Occipital lobe (tissue), 2 donors: ENCODE results near the gene ATP2C2. TPM values are rescaled to one million over a fixed set of nuclear protein-coding genes. Genes with fewer than 3 reads are reported as not detected.
"Not testable (repeated sequence)": the region's sequence is repeated elsewhere in the genome, so short reads cannot be mapped to it uniquely, and the experiment has no call there.

Experiments used
- DNase-seq: peaks from one replicate; lab custom pipeline; 2025; lab: John Stamatoyannopoulos, UW
- total RNA-seq: library from RNA; depleted of rRNA; stranded (reverse); fragments of >200 nt; gene quantifications from one replicate; pipeline ENCODE4 v1.2.3, GENCODE V29; 2014

The ATP2C2 gene, protein sequence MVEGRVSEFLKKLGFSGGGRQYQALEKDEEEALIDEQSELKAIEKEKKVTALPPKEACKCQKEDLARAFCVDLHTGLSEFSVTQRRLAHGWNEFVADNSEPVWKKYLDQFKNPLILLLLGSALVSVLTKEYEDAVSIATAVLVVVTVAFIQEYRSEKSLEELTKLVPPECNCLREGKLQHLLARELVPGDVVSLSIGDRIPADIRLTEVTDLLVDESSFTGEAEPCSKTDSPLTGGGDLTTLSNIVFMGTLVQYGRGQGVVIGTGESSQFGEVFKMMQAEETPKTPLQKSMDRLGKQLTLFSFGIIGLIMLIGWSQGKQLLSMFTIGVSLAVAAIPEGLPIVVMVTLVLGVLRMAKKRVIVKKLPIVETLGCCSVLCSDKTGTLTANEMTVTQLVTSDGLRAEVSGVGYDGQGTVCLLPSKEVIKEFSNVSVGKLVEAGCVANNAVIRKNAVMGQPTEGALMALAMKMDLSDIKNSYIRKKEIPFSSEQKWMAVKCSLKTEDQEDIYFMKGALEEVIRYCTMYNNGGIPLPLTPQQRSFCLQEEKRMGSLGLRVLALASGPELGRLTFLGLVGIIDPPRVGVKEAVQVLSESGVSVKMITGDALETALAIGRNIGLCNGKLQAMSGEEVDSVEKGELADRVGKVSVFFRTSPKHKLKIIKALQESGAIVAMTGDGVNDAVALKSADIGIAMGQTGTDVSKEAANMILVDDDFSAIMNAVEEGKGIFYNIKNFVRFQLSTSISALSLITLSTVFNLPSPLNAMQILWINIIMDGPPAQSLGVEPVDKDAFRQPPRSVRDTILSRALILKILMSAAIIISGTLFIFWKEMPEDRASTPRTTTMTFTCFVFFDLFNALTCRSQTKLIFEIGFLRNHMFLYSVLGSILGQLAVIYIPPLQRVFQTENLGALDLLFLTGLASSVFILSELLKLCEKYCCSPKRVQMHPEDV
- 7.0 TPM for total RNA-seq

DNA sequence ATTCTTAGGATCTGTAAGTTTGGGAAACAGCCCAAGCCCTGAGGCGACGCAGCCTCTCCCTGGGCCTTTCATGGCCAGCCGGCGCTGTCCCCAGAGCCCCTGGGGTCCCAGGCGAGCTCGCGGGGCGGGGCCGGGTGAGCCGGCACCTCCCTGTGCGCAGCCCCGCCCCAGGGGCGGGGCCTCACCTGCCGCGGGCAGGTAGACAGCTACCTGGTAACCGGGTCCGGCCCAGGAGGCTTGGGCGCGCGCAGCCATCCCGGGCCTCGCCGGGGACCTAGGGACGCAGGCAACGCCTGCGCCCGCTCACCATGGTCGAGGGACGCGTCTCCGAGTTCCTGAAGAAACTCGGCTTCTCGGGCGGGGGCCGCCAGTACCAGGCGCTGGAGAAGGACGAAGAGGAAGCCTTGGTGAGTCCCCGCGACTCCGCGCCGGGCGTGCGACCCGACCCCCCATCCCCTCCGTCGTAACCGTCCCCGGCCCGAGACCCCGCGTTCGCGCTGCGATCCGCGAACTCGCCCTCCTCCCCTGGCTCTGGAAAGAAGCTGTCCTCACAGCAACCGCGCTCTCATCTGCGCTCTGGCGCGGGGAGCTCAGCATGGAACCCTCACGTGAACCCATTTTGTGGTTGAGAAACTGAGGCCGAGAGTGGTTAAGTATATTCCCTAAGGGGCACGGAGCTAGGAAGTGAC, at the start of gene ATP2C2:
ATP2C2 (plus strand) TSS at position 231 of the 689 bp plus-strand sequence; CDS start at position 309, 78 bp downstream.
- DNase-seq: no peak

DNA sequence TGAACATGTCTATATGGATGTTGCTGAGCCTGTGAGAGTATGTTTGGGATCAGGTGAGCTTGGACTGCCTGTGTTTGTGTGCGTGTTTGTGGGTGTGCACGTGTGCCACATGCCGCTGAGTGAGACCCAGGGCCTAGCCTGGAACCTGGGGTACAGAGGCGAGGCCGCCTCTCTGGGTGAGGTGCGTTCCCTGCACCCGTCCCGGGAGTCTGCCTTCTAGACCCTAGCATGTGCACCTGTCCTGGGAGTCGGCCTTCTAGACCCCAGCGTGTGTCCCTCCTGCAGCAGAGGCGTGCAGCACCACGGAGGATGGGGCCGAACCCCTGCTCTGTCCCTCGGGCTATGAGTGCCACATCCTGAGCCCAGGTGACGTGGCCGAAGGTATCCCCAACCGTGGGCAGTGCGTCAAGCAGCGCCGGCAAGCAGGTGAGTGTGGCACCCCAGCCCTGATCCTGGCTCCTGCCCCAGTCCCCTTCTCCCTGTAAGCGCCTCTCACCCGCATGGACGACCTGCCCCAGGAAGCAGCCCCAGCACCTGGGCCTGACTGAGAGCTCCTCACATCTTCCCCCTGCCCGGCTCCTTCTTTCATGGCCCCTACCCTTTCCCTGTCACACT, 49.1 kb upstream of the ATP2C2 start:
- no peak for DNase-seq

DNA sequence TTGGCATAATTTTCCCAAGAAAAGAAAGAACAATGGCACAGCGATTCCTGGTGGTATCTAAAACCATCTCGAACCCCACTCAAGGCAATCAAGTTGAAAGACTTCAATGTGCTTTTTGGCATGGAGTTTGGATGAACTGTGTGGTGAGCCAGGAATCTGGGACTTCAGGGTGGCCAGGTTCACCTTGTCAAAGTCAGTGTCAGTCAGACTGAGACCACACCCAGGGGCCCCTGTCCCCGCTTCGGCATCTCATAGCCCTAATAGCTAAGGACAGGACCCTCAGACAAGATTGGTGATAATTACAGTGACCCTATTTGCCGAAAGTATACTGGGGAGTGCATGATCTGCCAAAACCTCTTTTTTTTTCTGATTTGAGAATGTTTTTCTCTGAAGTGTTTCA, 47.8 kb upstream of the ATP2C2 start:
- DNase-seq: no peak

DNA sequence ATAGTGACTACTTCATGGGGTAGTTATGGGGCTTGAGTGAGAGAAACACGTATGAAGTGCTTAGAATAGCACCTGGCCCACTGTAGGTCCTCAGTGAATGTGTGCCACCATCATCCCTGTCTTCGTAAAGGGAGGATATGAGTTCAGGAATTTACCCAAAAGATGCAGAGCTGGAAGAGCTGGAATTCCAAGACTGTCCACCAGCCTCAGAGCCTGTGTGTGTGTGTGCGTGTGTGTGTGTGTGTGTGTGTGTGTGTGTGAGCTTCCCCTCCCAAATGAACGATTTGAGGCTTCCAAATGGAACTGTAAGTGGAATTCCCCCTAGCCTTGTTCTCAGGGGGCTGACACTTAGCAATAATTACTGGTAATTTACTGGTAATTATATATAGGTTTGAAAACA, 46.4 kb upstream of the ATP2C2 start:
- DNase-seq: no peak

DNA sequence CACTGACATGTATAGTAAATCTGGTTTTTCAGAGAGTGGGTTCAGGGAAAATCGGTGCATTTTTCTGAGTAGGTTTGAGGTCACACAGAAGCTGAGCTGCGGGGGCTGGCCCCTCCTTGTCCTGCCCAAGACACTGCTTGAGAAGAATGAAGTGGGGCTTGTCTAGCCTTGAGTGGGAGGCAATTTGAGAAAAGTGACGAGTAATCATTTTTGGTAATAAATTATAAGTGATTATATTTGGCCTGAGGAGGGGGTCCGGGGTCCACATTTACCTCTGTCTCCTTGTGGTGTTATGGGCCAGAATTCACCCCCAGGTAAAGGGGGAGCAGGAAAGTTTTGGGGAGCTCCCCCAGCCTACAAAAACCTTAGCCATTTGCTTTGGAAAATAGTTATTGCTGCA, 45.6 kb upstream of the ATP2C2 start:
- DNase-seq: no peak

DNA sequence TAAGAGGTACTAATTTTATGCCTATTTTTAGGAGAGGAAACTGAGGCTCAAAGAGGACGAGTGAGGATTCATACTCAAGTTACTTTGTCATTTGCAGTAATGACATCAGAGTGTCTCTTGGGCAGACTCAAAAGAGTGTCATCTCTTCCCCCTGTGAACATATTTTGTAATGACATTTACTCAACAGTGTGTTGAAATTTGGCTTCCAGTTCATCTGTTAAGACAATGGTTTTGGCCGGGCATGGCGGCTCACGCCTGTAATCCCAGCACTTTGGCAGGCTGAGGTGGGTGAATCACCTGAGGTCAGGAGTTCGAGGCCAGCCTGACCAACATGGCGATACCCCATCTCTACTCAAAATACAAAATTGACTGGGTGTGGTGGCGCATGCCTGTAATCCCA, 44.7 kb upstream of the ATP2C2 start:
- DNase-seq: no peak

DNA sequence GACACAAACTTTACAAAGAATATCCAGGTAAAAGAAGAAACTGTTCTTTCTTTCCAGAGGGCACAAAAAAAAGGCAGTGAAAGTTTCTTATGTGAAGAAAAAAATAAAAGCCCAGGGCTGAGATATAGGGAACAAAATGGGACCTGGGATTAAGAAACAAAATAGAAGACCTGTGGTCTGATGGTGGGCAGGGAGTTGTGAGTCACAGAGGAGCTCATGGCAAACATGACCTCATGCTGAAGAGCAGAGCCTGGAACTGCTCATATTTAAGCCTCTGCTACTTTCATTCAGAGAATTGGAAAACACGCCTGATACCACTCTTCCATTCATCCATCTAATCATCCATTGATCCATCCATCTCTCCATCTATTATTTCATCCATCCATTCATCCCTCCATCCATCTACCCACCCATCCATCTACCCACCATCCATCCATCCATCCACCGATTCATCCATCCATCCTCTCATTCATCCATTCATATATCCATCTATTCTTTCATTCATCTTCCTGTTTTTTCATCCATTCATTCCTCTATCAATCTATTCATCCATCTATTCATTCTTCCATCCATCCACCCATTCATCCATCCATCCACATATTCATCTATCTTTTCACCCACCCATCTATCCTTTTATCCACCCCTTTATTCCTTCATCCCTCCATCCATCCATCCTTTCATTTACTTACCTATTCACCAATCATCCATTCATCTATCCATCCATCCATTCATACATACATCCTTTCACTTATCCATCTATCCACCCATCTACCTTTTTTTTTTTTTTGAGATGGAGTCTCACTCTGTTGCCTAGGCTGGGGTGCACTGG, 43.7 kb upstream of the ATP2C2 start:
- no peak for DNase-seq

DNA sequence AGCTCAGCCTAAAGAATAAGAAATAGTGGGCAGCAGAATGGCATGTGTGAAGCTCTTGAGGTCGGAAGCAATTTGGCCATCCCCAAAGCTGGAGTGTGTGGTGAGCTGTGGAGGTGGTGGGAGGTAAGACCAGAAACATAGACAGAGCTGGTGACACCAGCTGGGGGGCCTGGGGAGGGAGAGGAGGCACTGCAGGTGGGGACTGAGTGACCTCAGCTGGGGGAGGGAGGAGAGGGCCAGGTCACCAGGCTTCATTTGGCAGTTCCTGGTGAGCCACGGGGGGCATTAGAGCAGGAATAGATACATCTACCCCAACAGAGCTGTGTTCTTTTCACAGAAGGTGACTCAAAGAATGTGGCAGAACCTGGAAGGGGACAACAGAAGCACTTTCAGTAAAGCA, 41.8 kb upstream of the ATP2C2 start:
- DNase-seq: no peak

DNA sequence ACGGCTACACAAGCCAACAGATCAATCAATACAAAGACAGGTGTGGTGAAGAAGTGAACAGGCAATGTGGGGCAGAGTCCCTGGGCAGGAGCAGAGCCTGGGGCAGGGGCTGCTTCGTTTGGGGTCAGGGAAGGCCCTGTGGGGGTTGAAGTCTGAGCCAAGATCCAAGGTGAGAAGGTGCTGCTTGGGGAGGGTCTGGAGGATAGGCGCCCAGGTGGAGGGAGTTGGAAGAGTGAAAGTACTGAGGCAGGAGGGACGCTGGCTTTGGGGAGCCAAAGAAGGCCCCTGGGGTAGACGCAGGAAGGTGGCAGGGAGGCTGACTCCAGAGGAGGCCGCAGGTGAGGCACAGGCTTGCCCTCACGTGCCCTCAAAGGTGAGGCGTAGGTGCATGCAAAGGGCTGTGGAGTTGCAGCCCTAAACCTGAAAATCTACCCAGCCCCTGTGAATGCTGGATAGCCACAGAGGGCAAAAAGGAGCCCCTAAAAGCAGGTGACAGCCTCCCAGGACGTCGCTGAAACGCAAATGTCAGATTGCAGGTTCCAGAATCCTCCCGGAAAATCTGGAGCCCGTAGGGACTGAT, 40.3 kb upstream of the ATP2C2 start:
- DNase-seq: no peak

DNA sequence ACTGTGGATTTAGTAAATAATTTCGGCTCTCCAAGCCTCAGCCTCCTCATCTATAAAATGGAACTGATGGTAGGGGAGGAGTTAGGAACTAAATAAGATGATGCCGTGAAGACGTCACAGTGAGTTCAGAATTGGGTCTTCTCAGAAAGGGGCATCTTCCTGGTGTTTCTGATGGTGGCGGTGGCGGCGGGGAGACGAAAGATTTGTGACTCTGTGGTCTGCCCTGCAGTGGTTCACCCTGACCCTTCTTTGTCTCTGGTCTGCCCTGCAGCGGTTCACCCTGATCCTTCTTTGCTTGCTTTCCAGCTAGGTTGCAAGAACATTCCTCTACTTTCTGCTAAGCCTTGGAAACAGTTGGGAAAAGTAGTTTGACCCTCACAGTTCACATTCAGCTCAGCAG, 39.3 kb upstream of the ATP2C2 start:
- DNase-seq: no peak

DNA sequence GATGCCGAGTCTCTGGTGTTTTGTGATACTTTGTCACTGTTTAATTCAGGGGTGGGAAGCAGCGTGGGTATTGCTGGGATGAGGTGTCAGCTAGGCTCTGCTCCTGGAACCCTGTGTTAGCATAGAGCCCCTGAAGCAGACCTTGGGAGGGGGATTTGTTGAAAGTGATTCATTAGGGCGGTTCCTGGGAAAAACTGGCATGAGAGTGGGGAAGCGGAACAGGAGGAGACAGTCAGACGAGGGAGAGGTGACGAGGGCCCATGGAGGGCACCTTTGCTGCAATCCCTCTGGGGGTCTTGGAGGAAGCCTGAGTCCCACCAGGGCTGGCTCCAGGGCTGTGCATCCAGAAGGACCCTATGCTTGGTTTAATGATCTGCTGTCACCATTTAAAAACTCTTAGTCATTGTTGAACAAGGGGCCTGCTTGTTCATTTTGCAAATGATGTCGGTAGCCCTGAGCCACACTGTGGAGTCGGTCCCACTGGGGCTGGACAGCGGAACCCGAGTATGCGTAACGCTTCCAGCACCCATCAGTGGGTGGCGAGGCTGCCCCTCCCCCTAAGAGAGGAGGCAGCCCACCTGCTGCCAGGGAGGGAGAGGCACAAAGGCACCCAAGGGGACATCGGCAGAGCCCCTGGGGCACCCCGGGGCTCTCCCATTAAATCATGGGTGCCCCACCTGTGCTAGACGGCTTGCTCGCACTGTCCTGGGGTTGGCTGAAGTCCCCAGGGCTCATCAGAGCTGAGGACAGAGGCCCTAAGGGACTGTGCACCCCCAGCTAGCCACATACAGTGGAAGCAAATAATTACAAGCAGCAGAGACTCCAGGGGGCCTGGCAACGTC, 38.3 kb upstream of the ATP2C2 start:
- DNase-seq: no peak

DNA sequence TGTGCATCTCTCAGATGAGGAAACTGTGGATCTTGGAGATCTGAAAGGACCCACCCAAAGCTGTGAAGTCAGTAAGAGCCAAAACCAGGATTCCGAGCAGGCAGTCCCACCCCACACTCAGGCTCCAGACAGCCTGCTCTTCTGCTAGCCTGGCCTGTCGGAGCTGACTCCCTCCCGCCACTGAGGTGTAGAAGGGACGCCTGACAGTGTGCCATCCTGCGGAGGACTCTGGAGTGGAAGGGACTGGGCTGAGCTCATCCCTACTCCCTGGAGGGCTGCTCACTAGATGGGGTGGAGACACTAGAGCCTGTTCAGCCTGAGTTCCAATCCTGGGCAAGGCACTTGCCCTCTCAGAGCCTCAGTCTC, 37.7 kb upstream of the ATP2C2 start:
- no peak for DNase-seq

DNA sequence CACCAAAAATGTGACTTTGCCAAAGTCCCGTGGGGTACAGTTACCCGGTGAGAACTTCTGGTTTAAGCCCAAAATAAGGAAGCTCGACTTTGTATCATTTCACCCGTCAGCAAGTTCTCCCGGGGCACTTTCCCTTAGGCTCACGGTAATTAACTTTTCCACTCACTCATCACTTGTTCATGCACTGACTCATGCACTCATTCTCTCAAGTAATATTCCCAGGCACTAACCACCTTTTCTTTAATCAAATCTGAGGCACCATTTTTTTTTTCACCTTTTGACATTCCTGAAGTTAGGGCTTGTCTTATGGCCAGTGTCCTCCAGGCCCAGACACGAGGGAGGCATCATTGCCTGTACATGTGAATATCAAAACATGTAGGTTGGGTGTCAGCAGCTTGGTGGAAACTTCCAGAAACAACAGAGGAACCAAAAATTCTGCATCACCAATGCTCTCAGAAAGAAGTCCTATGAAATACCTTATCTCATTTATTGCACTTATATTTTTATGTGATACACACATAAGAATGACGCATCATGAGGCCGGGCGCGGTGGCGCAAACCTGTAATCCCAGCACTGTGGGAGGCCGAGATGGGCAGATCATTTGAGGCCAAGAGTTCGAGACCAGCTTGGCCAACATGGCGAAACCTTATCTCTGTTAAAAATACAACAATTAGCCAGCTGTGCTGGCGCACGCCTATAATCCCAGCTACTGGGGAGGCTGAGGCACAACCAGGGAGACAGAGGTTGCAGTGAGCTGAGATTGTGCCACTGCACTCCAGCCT, 36.1 kb upstream of the ATP2C2 start:
- no peak for DNase-seq

DNA sequence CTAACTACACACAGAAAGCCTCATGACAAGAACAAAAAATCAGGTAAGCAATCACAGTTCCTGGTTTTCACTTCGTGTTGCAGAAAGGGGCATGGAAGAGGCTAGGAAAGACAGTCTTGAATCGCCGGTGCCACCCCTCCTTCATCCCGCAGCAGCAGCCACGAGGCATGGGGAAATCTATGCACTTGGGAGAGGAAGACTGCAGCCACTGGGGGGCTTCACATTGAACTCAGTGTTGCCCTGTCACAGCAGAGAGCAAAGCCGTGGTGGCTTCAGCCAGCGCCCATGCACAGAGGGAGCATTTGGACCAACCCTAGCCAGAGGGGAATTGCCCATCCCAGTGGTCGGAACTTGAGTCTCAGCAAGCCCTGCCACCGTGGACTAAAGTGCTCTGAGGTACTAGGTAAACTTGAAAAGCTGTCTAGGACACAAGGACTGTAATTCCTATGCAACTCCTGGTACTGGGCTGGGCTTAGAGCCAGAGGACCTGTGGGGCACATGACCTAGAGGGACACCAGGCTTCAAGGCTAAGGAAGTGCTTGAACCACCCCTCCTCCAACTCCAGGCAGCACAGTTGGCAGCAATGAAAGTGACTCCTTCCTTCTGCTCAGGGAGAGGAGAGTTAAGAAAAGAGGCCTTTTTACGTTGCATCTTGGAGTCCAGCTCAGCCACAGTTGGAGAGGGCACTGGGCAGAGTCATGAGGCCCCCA, 35.2 kb upstream of the ATP2C2 start:
- DNase-seq: no peak

DNA sequence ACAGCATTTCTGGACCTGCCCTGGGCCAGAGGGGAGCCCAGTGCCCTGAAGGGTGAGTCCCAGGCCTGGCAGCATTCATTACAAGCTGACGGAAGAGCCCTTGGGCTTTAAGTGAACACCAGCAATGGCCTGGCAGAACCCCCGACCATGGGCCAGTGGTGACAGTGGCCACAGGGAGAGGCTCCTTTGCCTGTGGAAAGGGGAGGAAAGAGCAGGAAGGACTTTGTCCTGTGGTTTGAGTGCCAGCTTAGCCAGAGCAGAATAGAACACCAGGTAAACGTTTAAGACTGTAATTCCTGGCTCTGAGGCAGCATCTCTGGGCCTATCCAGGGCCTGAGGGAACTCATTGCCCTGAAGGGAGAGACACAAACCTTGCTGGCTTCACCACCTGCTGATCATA, 34.3 kb upstream of the ATP2C2 start:
- DNase-seq: no peak

DNA sequence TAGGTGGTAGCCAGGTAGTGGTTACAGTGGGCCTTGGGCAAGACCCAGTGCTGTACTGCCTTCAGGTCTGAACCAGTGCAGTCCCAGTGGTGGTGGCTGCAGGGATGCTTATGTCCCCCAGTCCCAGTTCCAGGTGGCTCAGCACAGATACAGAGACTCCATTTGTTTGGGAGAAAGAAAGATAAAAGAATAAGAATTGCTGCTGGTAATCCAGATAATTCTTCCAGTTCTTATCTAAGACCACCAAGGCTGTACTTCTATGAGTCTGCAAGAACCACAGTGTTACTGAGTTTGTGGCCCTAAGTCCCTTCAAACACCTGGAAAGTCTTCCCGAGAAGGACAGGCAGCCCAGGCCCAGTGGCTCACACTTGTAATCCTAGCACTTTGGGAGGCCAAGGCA, 33.9 kb upstream of the ATP2C2 start:
- DNase-seq: no peak

DNA sequence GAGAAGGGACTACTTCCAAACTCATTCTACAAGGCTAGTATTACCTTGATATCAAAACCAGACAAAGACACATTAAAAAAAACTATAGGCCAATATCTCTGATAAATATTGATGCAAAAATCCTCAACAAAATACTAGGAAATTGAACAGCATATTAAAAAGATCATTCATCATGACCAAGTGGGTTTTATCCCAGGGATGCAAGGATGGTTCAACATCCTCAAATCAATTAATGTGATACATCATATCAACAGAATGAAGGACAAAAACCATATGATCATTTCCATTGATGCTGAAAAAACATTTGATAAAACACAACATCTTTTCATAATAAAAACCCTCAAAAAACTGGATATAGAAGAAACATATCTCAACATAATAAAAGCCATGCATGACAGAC, 31.1 kb upstream of the ATP2C2 start:
- not testable (repeated sequence) for DNase-seq

DNA sequence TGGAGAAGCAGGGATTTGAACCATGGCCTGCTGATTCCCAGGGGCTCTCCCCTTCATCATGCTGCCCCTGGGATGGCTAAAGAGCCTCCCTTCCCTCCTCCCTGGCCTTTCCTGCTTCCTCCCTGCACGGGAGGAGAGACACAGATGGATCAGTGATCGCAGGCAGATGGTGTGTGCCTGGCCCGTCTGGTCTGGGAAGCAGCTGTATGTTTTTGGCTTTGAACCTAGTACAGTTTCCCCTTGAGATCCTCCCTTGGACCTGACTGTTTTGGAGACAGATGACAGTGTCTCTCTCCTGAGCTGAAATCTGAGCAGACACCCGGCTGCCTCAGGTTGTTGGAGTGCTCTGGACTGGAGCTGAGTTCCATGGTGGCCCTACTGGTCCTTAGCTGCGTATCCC, 29.0 kb upstream of the ATP2C2 start:
- no peak for DNase-seq
